ENCODE measurements around the gene RPS2.

RPS2 gene

GRCh38 chr16:1985466-1986150 is 21.0 kb upstream of the RPS2 start:
- Histone ChIP-seq H3K27ac (ENCODE audit: low read depth, low read length) (no peak overlapping the region), H3K27me3 (ENCODE audit: control insufficient read depth, insufficient read depth, low read length) (peaks cover 48% of the 10 kb centered on the region), H3K9ac (ENCODE audit: low read length) (no peak overlapping the region), H3K36me3 (ENCODE audit: control insufficient read depth, insufficient read depth, low read length) (peaks cover 15% of the 10 kb centered on the region), H3K4me3 (ENCODE audit: low read depth, low read length) (peak overlapping the region; percentile 83), H3K4me1 (ENCODE audit: control insufficient read depth, insufficient read depth, low read length) (peaks cover 36% of the 10 kb centered on the region), H3K9me3 (ENCODE audit: control insufficient read depth, insufficient read depth, low read depth, low read length) (no peaks in the 10 kb centered on the region)

GRCh38 chr16:1984347-1985225 is 20.0 kb upstream of the RPS2 start:
- H3K27ac ChIP-seq (ENCODE audit: low read depth, low read length) = peak overlapping the region; percentile 88
- H3K9ac ChIP-seq (ENCODE audit: low read length) = peak overlapping the region; percentile 87
- H3K27me3 ChIP-seq (ENCODE audit: control insufficient read depth, insufficient read depth, low read length) = peaks cover 54% of the 10 kb centered on the region
- peaks cover 41% of the 10 kb centered on the region for H3K4me1 ChIP-seq (ENCODE audit: control insufficient read depth, insufficient read depth, low read length)
- peaks cover 15% of the 10 kb centered on the region for H3K36me3 ChIP-seq (ENCODE audit: control insufficient read depth, insufficient read depth, low read length)
- peak overlapping the region; percentile 83 for H3K4me3 ChIP-seq (ENCODE audit: low read depth, low read length)
- no peaks in the 10 kb centered on the region for H3K9me3 ChIP-seq (ENCODE audit: control insufficient read depth, insufficient read depth, low read depth, low read length)

GRCh38 chr16:1983544-1984346 is 19.1 kb upstream of the RPS2 start, which contains the start of gene GFER:
TSS of gene GFER (plus strand) at chr16:1984193. CDS start at chr16:1984219, 26 bp downstream.
- H3K9me3 ChIP-seq (ENCODE audit: control insufficient read depth, insufficient read depth, low read depth, low read length) = no peaks in the 10 kb centered on the region

GRCh38 chr16:1982991-1983543 is 18.4 kb upstream of the RPS2 start:
- H3K9ac ChIP-seq (ENCODE audit: low read length) = no peak overlapping the region
- no peak overlapping the region for H3K27ac ChIP-seq (ENCODE audit: low read depth, low read length)
- H3K9me3 ChIP-seq (ENCODE audit: control insufficient read depth, insufficient read depth, low read depth, low read length) = no peaks in the 10 kb centered on the region
- H3K27me3 ChIP-seq (ENCODE audit: control insufficient read depth, insufficient read depth, low read length) = peaks cover 45% of the 10 kb centered on the region
- peak overlapping the region; percentile 63 for H3K4me3 ChIP-seq (ENCODE audit: low read depth, low read length)
- peaks cover 34% of the 10 kb centered on the region for H3K4me1 ChIP-seq (ENCODE audit: control insufficient read depth, insufficient read depth, low read length)
- H3K36me3 ChIP-seq (ENCODE audit: control insufficient read depth, insufficient read depth, low read length) = peaks cover 17% of the 10 kb centered on the region

More at GRCh38 chr16:1983544-1984346, 19.1 kb upstream of the RPS2 start, which contains the start of gene GFER:
- Histone ChIP-seq H3K27me3 (ENCODE audit: control insufficient read depth, insufficient read depth, low read length) (peaks cover 51% of the 10 kb centered on the region), H3K9ac (ENCODE audit: low read length) (peak within 1 kb of the TSS; percentile 87), H3K4me3 (ENCODE audit: low read depth, low read length) (peak within 1 kb of the TSS; percentile 83), H3K4me1 (ENCODE audit: control insufficient read depth, insufficient read depth, low read length) (peaks cover 34% of the 10 kb centered on the region), H3K36me3 (ENCODE audit: control insufficient read depth, insufficient read depth, low read length) (peaks cover 15% of the 10 kb centered on the region), H3K27ac (ENCODE audit: low read depth, low read length) (peak within 1 kb of the TSS; percentile 88)

GRCh38 chr16:1982013-1982433 is 17.4 kb upstream of the RPS2 start:
- peaks cover 43% of the 10 kb centered on the region for H3K27me3 ChIP-seq (ENCODE audit: control insufficient read depth, insufficient read depth, low read length)
- no peaks in the 10 kb centered on the region for H3K9me3 ChIP-seq (ENCODE audit: control insufficient read depth, insufficient read depth, low read depth, low read length)
- no peak overlapping the region for H3K27ac ChIP-seq (ENCODE audit: low read depth, low read length)
- H3K4me3 ChIP-seq (ENCODE audit: low read depth, low read length) = no peak overlapping the region
- H3K4me1 ChIP-seq (ENCODE audit: control insufficient read depth, insufficient read depth, low read length) = peaks cover 34% of the 10 kb centered on the region
- peaks cover 26% of the 10 kb centered on the region for H3K36me3 ChIP-seq (ENCODE audit: control insufficient read depth, insufficient read depth, low read length)
- H3K9ac ChIP-seq (ENCODE audit: low read length) = no peak overlapping the region

- peaks cover 43% of the 10 kb centered on the region for H3K27me3 ChIP-seq (ENCODE audit: control insufficient read depth, insufficient read depth, low read length)
Observed at GRCh38 chr16:1981398-1981836, 16.8 kb upstream of the RPS2 start, which contains the start of gene NOXO1. TSS of gene NOXO1 (minus strand) at chr16:1981469. CDS start at chr16:1981179, 290 bp downstream.

GRCh38 chr16:1980770-1981087 is 16.1 kb upstream of the RPS2 start:
- peaks cover 43% of the 10 kb centered on the region for H3K27me3 ChIP-seq (ENCODE audit: control insufficient read depth, insufficient read depth, low read length)
- H3K27ac ChIP-seq (ENCODE audit: low read depth, low read length) = no peak overlapping the region
- H3K36me3 ChIP-seq (ENCODE audit: control insufficient read depth, insufficient read depth, low read length) = peaks cover 28% of the 10 kb centered on the region
- H3K9me3 ChIP-seq (ENCODE audit: control insufficient read depth, insufficient read depth, low read depth, low read length) = no peaks in the 10 kb centered on the region
- H3K9ac ChIP-seq (ENCODE audit: low read length) = no peak overlapping the region
- H3K4me3 ChIP-seq (ENCODE audit: low read depth, low read length) = peak overlapping the region; percentile 69
- peaks cover 34% of the 10 kb centered on the region for H3K4me1 ChIP-seq (ENCODE audit: control insufficient read depth, insufficient read depth, low read length)

More at GRCh38 chr16:1981398-1981836, 16.8 kb upstream of the RPS2 start, which contains the start of gene NOXO1:
- Histone ChIP-seq H3K4me1 (ENCODE audit: control insufficient read depth, insufficient read depth, low read length) (peaks cover 34% of the 10 kb centered on the region), H3K9me3 (ENCODE audit: control insufficient read depth, insufficient read depth, low read depth, low read length) (no peaks in the 10 kb centered on the region), H3K36me3 (ENCODE audit: control insufficient read depth, insufficient read depth, low read length) (peaks cover 28% of the 10 kb centered on the region), H3K4me3 (ENCODE audit: low read depth, low read length) (peak within 1 kb of the TSS; percentile 69), H3K9ac (ENCODE audit: low read length) (peak within 1 kb of the TSS; percentile 12), H3K27ac (ENCODE audit: low read depth, low read length) (no peak within 1 kb of the TSS)

GRCh38 chr16:1980030-1980769 is 15.6 kb upstream of the RPS2 start:
- peaks cover 30% of the 10 kb centered on the region for H3K36me3 ChIP-seq (ENCODE audit: control insufficient read depth, insufficient read depth, low read length)
- peak overlapping the region; percentile 69 for H3K4me3 ChIP-seq (ENCODE audit: low read depth, low read length)
- peaks cover 43% of the 10 kb centered on the region for H3K27me3 ChIP-seq (ENCODE audit: control insufficient read depth, insufficient read depth, low read length)
- peak overlapping the region; percentile 56 for H3K9ac ChIP-seq (ENCODE audit: low read length)
- H3K27ac ChIP-seq (ENCODE audit: low read depth, low read length) = no peak overlapping the region
- no peaks in the 10 kb centered on the region for H3K9me3 ChIP-seq (ENCODE audit: control insufficient read depth, insufficient read depth, low read depth, low read length)
- H3K4me1 ChIP-seq (ENCODE audit: control insufficient read depth, insufficient read depth, low read length) = peaks cover 33% of the 10 kb centered on the region

GRCh38 chr16:1979271-1980029 is 14.8 kb upstream of the RPS2 start:
- Histone ChIP-seq H3K36me3 (ENCODE audit: control insufficient read depth, insufficient read depth, low read length) (peaks cover 38% of the 10 kb centered on the region), H3K9ac (ENCODE audit: low read length) (peak overlapping the region; percentile 56), H3K27ac (ENCODE audit: low read depth, low read length) (no peak overlapping the region)

More at GRCh38 chr16:1979271-1980029, 14.8 kb upstream of the RPS2 start:
- Histone ChIP-seq H3K4me1 (ENCODE audit: control insufficient read depth, insufficient read depth, low read length) (peaks cover 28% of the 10 kb centered on the region), H3K27me3 (ENCODE audit: control insufficient read depth, insufficient read depth, low read length) (peaks cover 43% of the 10 kb centered on the region), H3K4me3 (ENCODE audit: low read depth, low read length) (peak overlapping the region; percentile 69), H3K9me3 (ENCODE audit: control insufficient read depth, insufficient read depth, low read depth, low read length) (no peaks in the 10 kb centered on the region)
